Neural progenitor cell (in vitro differentiated cells): ENCODE results near the gene NIT1. TPM values are rescaled to one million over a fixed set of nuclear protein-coding genes. Genes with fewer than 3 reads are reported as not detected.

ENCODE experiments used
- DNase-seq: peaks from one replicate; pipeline ENCODE4 v3.0.0-alpha.2; 2016; ENCODE audit warnings: low spot score
- H2AFZ ChIP-seq: fragments of 200-600 bp; sonication (generic); replicated peaks from 2 replicates; pipeline ENCODE4 v1.6.1; 2016; ENCODE audit warnings: antibody characterized with exemption
- H3F3A ChIP-seq: fragments of 200-600 bp; sonication (generic); 2 replicates; pipeline ENCODE4 v1.6.1; 2016; ENCODE audit warnings: antibody characterized with exemption, low read depth
- H3K27ac ChIP-seq: fragments of 200-600 bp; sonication (generic); 2 replicates; pipeline ENCODE4 v1.5.1; 2016; ENCODE audit warnings: mild to moderate bottlenecking
- H3K27me3 ChIP-seq: fragments of 200-600 bp; sonication (generic); 2 replicates; pipeline ENCODE4 v1.6.1; 2016; ENCODE audit warnings: mild to moderate bottlenecking, moderate library complexity
- H3K36me3 ChIP-seq: fragments of 200-600 bp; sonication (generic); 2 replicates; pipeline ENCODE4 v1.5.1; 2016
- H3K4me1 ChIP-seq: fragments of 200-600 bp; sonication (generic); 2 replicates; pipeline ENCODE4 v1.6.1; 2016; ENCODE audit warnings: mixed run types
- H3K4me2 ChIP-seq: fragments of 200-600 bp; sonication (generic); 2 replicates; pipeline ENCODE4 v1.6.1; 2016
- H3K4me3 ChIP-seq: fragments of 200-600 bp; sonication (generic); 2 replicates; pipeline ENCODE4 v1.5.1; 2016
- H3K79me2 ChIP-seq: fragments of 200-600 bp; sonication (generic); 2 replicates; pipeline ENCODE4 v1.6.1; 2016; ENCODE audit warnings: low read depth
- H3K9ac ChIP-seq: fragments of 200-600 bp; sonication (generic); 2 replicates; pipeline ENCODE4 v1.6.1; 2016
- H3K9me3 ChIP-seq: fragments of 200-600 bp; sonication (generic); 2 replicates; pipeline ENCODE4 v1.5.1; 2016; ENCODE audit warnings: low read depth
- H4K20me1 ChIP-seq: fragments of 200-600 bp; sonication (generic); 2 replicates; pipeline ENCODE4 v1.6.1; 2016; ENCODE audit warnings: low read depth
- H3K27ac Mint-ChIP-seq: 3 replicates; pipeline ENCODE4 v1.8.0; 2021; ENCODE audit warnings: mixed read lengths
- H3K27me3 Mint-ChIP-seq: 2 replicates; pipeline ENCODE4 v1.8.0; 2022; ENCODE audit warnings: low read depth, mild to moderate bottlenecking, inconsistent platforms, moderate library complexity, mixed read lengths; ENCODE audit not compliant: insufficient read depth
- H3K36me3 Mint-ChIP-seq: 3 replicates; pipeline ENCODE4 v1.8.0; 2021; ENCODE audit warnings: mixed read lengths
- H3K4me1 Mint-ChIP-seq: 3 replicates; pipeline ENCODE4 v1.8.0; 2021; ENCODE audit warnings: mixed read lengths
- H3K4me3 Mint-ChIP-seq: 3 replicates; pipeline ENCODE4 v1.8.0; 2021; ENCODE audit warnings: mild to moderate bottlenecking, moderate library complexity, mixed read lengths
- H3K9me3 Mint-ChIP-seq: 3 replicates; pipeline ENCODE4 v1.8.0; 2020; ENCODE audit warnings: mixed read lengths
- EZH2 ChIP-seq: fragments of 200-600 bp; sonication (generic); IDR thresholded peaks from 2 replicates; pipeline ENCODE4 v1.6.1; 2017; ENCODE audit warnings: antibody characterized with exemption, mild to moderate bottlenecking, moderate library complexity
- EZH2phosphoT487 ChIP-seq: fragments of 200-600 bp; sonication (generic); IDR thresholded peaks from 2 replicates; pipeline ENCODE4 v1.6.1; 2017; ENCODE audit warnings: antibody characterized with exemption
- total RNA-seq: library from RNA; depleted of rRNA; stranded (reverse); fragments of >200 nt; gene quantifications from 2 replicates; pipeline ENCODE4 v1.2.3, GENCODE V29; 2015; ENCODE audit warnings: low replicate concordance
- TF ChIP-seq, protein P1 (sequence below): fragments of 200-600 bp; sonication (generic); IDR thresholded peaks from 2 replicates; pipeline ENCODE4 v1.5.1; 2017; ENCODE audit warnings: antibody characterized with exemption, mild to moderate bottlenecking

The NIT1 gene
- total RNA-seq, 1 donor from 2014 or later = 39.5 TPM

DNA sequence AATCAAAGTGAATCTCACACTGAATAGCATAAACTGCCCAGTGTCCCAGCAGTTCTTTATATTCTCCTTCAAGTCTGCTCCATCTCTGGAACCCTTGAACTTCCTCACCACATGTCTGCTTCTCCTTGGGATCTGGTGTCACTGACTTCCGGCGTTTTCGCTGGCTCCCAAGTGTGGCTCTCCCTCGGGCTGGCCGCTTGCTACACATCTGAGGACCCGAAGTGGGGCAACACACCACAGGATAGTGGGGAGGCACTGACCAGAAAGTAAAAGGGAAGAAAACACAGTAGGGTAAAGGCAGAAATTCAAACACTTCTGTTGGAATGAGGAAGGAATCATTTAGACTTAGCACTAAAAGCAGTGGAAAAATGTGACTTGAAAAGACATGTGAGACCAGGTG is 5.1 kb downstream of the NIT1 start:
- H3K27ac Mint-ChIP-seq = no peak overlapping the region
- H3K4me2 ChIP-seq = no peak overlapping the region
- no peak overlapping the region for H3K4me3 Mint-ChIP-seq
- no peaks in the 10 kb centered on the region for H3K9me3 ChIP-seq
- H3K9ac ChIP-seq = no peak overlapping the region
- peaks cover 48% of the 10 kb centered on the region for H3K79me2 ChIP-seq
- H3K9me3 Mint-ChIP-seq = no peaks in the 10 kb centered on the region
- no peaks in the 10 kb centered on the region for H3K27me3 ChIP-seq
- no peak for DNase-seq
- no peak overlapping the region for H2AFZ ChIP-seq
- TF ChIP-seq EZH2phosphoT487 (no peak), EZH2 (no peak)
- TF ChIP-seq, protein P1, sequence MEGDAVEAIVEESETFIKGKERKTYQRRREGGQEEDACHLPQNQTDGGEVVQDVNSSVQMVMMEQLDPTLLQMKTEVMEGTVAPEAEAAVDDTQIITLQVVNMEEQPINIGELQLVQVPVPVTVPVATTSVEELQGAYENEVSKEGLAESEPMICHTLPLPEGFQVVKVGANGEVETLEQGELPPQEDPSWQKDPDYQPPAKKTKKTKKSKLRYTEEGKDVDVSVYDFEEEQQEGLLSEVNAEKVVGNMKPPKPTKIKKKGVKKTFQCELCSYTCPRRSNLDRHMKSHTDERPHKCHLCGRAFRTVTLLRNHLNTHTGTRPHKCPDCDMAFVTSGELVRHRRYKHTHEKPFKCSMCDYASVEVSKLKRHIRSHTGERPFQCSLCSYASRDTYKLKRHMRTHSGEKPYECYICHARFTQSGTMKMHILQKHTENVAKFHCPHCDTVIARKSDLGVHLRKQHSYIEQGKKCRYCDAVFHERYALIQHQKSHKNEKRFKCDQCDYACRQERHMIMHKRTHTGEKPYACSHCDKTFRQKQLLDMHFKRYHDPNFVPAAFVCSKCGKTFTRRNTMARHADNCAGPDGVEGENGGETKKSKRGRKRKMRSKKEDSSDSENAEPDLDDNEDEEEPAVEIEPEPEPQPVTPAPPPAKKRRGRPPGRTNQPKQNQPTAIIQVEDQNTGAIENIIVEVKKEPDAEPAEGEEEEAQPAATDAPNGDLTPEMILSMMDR = no peak
- peaks cover 40% of the 10 kb centered on the region for H3K36me3 Mint-ChIP-seq
- H3K27ac ChIP-seq = no peak overlapping the region
- peaks cover 22% of the 10 kb centered on the region for H3K4me1 Mint-ChIP-seq
- H3F3A ChIP-seq = peaks cover 24% of the 10 kb centered on the region
- no peaks in the 10 kb centered on the region for H3K36me3 ChIP-seq
- peaks cover 31% of the 10 kb centered on the region for H4K20me1 ChIP-seq
- H3K27me3 Mint-ChIP-seq = no peaks in the 10 kb centered on the region
- H3K4me1 ChIP-seq = peaks cover 11% of the 10 kb centered on the region
- H3K4me3 ChIP-seq = no peak overlapping the region

DNA sequence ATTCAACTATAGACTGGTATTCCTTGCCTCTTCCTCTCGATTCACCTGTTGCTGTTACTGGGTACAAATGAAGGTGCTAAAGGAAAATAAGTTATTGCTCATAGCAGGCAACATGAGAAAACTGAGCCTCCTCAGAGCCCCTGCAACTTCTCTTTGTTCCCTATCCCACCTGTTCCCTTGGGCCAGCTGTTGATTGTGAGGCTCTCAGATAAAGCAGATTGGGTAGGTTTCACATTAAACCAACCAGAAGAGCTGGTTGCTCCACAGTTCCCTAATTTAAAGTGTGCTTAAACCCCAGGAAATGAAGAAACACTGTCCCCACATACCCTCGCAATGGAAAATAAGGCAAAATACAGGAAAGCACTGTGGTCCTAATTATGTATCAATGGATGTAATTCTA is 9.7 kb downstream of the NIT1 start:
- no peak overlapping the region for H2AFZ ChIP-seq
- peaks cover 72% of the 10 kb centered on the region for H3K79me2 ChIP-seq
- H3K9ac ChIP-seq = no peak overlapping the region
- no peak overlapping the region for H3K4me3 Mint-ChIP-seq
- H3K4me1 Mint-ChIP-seq = peaks cover 25% of the 10 kb centered on the region
- no peak overlapping the region for H3K4me3 ChIP-seq
- TF ChIP-seq EZH2 (no peak), EZH2phosphoT487 (no peak)
- TF ChIP-seq, protein P1 = no peak
- H3K27me3 Mint-ChIP-seq = no peaks in the 10 kb centered on the region
- H3K27ac ChIP-seq = no peak overlapping the region
- DNase-seq = no peak
- H3K4me2 ChIP-seq = no peak overlapping the region
- no peaks in the 10 kb centered on the region for H3K9me3 Mint-ChIP-seq
- H3F3A ChIP-seq = peaks cover 21% of the 10 kb centered on the region
- H3K36me3 Mint-ChIP-seq = peaks cover 32% of the 10 kb centered on the region
- no peaks in the 10 kb centered on the region for H3K9me3 ChIP-seq
- H3K27ac Mint-ChIP-seq = no peak overlapping the region
- peaks cover 20% of the 10 kb centered on the region for H3K4me1 ChIP-seq
- peaks cover 24% of the 10 kb centered on the region for H4K20me1 ChIP-seq
- H3K27me3 ChIP-seq = no peaks in the 10 kb centered on the region
- H3K36me3 ChIP-seq = no peaks in the 10 kb centered on the region

DNA sequence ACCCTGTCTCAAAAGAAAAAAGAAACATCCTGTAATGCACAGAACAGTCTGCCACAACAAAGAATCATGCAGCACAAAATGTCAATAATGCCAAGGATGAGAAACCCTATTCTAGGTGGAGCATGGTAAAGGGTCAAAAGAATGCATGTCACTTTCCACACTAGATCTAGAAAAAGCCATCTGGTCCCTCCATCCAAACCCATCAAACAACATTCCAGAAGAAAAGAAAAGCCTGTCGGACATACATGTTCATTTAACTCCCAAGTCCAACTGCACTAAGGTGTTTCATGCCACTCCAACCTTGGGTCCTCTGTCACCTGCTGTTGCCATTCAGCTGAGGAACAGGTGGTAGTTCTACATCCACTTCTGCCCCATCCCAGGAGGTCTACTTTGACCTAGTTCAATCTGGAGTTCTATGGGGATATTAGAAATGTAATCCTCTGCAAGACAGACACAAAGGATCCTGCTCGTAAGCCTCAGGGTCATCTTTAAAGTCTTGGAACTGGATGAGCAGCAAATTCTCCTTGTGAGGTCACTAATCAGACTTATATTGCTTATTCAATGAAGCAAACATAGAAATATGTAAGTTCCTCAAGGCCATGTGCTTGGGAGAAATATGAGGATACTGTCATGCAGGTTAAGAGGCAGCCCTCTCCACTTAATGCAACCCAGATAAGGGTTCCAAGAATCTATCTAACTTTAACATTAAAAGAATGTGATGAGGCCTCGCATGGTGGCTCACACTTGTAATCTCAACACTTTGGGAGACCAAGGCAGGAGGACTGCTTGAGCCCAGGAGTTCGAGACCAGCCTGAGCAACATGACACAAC is 10.9 kb downstream of the NIT1 start:
- Histone ChIP-seq H3F3A (peaks cover 33% of the 10 kb centered on the region), H3K9me3 (no peaks in the 10 kb centered on the region), H3K27ac (no peak overlapping the region), H3K4me2 (no peak overlapping the region), H4K20me1 (peaks cover 24% of the 10 kb centered on the region), H3K79me2 (peaks cover 77% of the 10 kb centered on the region), H3K4me3 (no peak overlapping the region), H3K27me3 (no peaks in the 10 kb centered on the region), H3K36me3 (no peaks in the 10 kb centered on the region), H3K9ac (no peak overlapping the region), H3K4me1 (peaks cover 20% of the 10 kb centered on the region), H2AFZ (no peak overlapping the region)
- no peaks in the 10 kb centered on the region for H3K27me3 Mint-ChIP-seq
- H3K4me1 Mint-ChIP-seq = peaks cover 25% of the 10 kb centered on the region
- TF ChIP-seq, protein P1 = no peak
- no peak for TF ChIP-seq EZH2
- no peaks in the 10 kb centered on the region for H3K9me3 Mint-ChIP-seq
- peaks cover 26% of the 10 kb centered on the region for H3K36me3 Mint-ChIP-seq
- no peak overlapping the region for H3K4me3 Mint-ChIP-seq
- H3K27ac Mint-ChIP-seq = no peak overlapping the region
- DNase-seq = no peak
